A204.1 (cell line): ENCODE data around the gene TNIK.

Experiments
- FAIRE-seq: peaks from 2 replicates; lab custom pipeline; 2012; peaks lifted over from hg19 to GRCh38; lab: Jason Lieb, UNC

TNIK gene

GRCh38 chr3:171358181-171358880 lies 101.9 kb downstream of the TNIK start:
- no peak for FAIRE-seq

- no peak for FAIRE-seq
Measured at GRCh38 chr3:171357721-171358120, 102.5 kb downstream of the TNIK start.

GRCh38 chr3:171356251-171356650 lies 104.0 kb downstream of the TNIK start:
- FAIRE-seq = no peak

GRCh38 chr3:171354706-171355582 lies 105.3 kb downstream of the TNIK start:
- FAIRE-seq = no peak

- no peak for FAIRE-seq
Measured at GRCh38 chr3:171354049-171354705, 106.0 kb downstream of the TNIK start.

GRCh38 chr3:171353423-171353822 lies 106.8 kb downstream of the TNIK start:
- FAIRE-seq = no peak

- FAIRE-seq = no peak
Measured at GRCh38 chr3:171352387-171352935, 107.7 kb downstream of the TNIK start.

GRCh38 chr3:171351676-171352075 lies 108.5 kb downstream of the TNIK start:
- FAIRE-seq = no peak

- no peak for FAIRE-seq
Measured at GRCh38 chr3:171350364-171350763, 109.8 kb downstream of the TNIK start.

- no peak for FAIRE-seq
Measured at GRCh38 chr3:171349392-171349791, 110.8 kb downstream of the TNIK start.

GRCh38 chr3:171348121-171348520 lies 112.1 kb downstream of the TNIK start:
- FAIRE-seq = no peak

GRCh38 chr3:171347301-171348039 lies 112.7 kb downstream of the TNIK start:
- FAIRE-seq = no peak

- FAIRE-seq = no peak
Measured at GRCh38 chr3:171346582-171347300, 113.5 kb downstream of the TNIK start.

GRCh38 chr3:171346019-171346418 lies 114.2 kb downstream of the TNIK start:
- no peak for FAIRE-seq

- no peak for FAIRE-seq
Measured at GRCh38 chr3:171345107-171345843, 114.9 kb downstream of the TNIK start.

GRCh38 chr3:171343693-171344092 lies 116.5 kb downstream of the TNIK start:
- no peak for FAIRE-seq

GRCh38 chr3:171342783-171343420 lies 117.3 kb downstream of the TNIK start:
- no peak for FAIRE-seq

- FAIRE-seq = no peak
Measured at GRCh38 chr3:171342200-171342599, 118.0 kb downstream of the TNIK start.

- no peak for FAIRE-seq
Measured at GRCh38 chr3:171340434-171340833, 119.8 kb downstream of the TNIK start.

- FAIRE-seq = no peak
Measured at GRCh38 chr3:171339598-171339997, 120.6 kb downstream of the TNIK start.
